CD4-positive, alpha-beta T cell treated with Interleukin-15 for 4 hours (primary cell): ENCODE measurements around the gene NADSYN1.

Experiments used
- DNase-seq: peaks from one replicate; pipeline ENCODE4 v3.0.0-alpha.2; 2020; ENCODE audit warnings: low spot score

NADSYN1 gene

DNA sequence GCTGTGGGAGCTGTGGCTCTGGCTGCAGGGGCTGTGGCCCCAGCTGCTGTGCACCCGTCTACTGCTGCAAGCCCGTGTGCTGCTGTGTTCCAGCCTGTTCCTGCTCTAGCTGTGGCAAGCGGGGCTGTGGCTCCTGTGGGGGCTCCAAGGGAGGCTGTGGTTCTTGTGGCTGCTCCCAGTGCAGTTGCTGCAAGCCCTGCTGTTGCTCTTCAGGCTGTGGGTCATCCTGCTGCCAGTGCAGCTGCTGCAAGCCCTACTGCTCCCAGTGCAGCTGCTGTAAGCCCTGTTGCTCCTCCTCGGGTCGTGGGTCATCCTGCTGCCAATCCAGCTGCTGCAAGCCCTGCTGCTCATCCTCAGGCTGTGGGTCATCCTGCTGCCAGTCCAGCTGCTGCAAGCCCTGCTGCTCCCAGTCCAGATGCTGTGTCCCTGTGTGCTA lies 95.7 kb downstream of the NADSYN1 start:
- no peak for DNase-seq
